ENCODE measurements around the gene FAM25A.

DNA sequence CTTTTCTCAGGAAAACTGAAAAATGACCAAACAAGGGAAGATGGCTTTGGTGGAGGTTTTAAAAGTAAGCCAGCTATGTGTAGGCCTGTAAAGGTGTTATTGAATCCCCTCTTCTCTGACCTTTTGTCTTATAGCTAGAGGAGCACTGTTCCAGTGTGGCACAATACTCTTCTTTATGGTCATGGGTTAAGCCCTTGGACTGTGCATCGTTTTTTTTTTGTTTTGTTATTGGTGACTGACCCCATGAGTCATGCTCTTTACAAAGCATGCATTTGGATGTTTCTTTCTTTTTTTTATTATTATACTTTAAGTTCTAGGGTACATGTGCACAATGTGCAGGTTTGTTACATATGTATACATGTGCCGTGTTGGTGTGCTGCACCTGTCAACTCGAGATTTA lies 19.6 kb upstream of the FAM25A start:
- TF ChIP-seq, protein P1, sequence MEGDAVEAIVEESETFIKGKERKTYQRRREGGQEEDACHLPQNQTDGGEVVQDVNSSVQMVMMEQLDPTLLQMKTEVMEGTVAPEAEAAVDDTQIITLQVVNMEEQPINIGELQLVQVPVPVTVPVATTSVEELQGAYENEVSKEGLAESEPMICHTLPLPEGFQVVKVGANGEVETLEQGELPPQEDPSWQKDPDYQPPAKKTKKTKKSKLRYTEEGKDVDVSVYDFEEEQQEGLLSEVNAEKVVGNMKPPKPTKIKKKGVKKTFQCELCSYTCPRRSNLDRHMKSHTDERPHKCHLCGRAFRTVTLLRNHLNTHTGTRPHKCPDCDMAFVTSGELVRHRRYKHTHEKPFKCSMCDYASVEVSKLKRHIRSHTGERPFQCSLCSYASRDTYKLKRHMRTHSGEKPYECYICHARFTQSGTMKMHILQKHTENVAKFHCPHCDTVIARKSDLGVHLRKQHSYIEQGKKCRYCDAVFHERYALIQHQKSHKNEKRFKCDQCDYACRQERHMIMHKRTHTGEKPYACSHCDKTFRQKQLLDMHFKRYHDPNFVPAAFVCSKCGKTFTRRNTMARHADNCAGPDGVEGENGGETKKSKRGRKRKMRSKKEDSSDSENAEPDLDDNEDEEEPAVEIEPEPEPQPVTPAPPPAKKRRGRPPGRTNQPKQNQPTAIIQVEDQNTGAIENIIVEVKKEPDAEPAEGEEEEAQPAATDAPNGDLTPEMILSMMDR (IDR thresholded peaks at IDR 0.05): no peak
- TF ChIP-seq POLR2A (IDR thresholded peaks at IDR 0.05) (no peak), POLR2AphosphoS5 (IDR thresholded peaks at IDR 0.05) (no peak), EP300 (IDR thresholded peaks at IDR 0.05) (no peak)

All from suprapubic skin (tissue), 4 donors.